Measurements from ENCODE around the gene ZBTB17. TPM values are rescaled to one million over a fixed set of nuclear protein-coding genes. Genes with fewer than 3 reads are reported as not detected.

Gene ZBTB17
- total RNA-seq, 1 experiment from 2014 or later, result 32.0 TPM

- TF ChIP-seq ZNF532 (CRISPR knock-in tag; IDR thresholded peaks at IDR 0.05; ENCODE audit: borderline replicate concordance), result no peak
- TF ChIP-seq MAX (CRISPR knock-in tag; IDR thresholded peaks at IDR 0.05), result no peak
- no peak for TF ChIP-seq ZNF416 (CRISPR knock-in tag; IDR thresholded peaks at IDR 0.05)
- TF ChIP-seq ERG (CRISPR knock-in tag; IDR thresholded peaks at IDR 0.05), result no peak
- TF ChIP-seq ZNF138 (CRISPR knock-in tag; conservative IDR thresholded peaks at IDR 0.05), result no peak
- no peak for TF ChIP-seq CDX4 (CRISPR knock-in tag; IDR thresholded peaks at IDR 0.05; ENCODE audit: borderline replicate concordance)
- no peak for TF ChIP-seq ZNF396 (CRISPR knock-in tag; IDR thresholded peaks at IDR 0.05; ENCODE audit: borderline replicate concordance)
Measured at GRCh38 chr1:15972409-15972808, 3.5 kb downstream of the ZBTB17 start (continued).

GRCh38 chr1:15970911-15971310, 5.0 kb downstream of the ZBTB17 start:
- Mint-ChIP-seq H3K9me3 (peaks cover 12% of the 10 kb centered on the region), H3K4me3 (no peak overlapping the region), H3K36me3 (peaks cover 41% of the 10 kb centered on the region), H3K27ac (no peak overlapping the region), H3K27me3 (ENCODE audit: low read depth) (no peaks in the 10 kb centered on the region), H3K4me1 (peaks cover 6% of the 10 kb centered on the region)
- POLR2A ChIA-PET, result no interaction called here
- no peak for DNase-seq (ENCODE audit: low spot score)
- CTCF ChIA-PET, result interaction anchor here (0.8 to 1.0 kb wide), 2 partner anchors 11 to 13 kb away, joined by 3 to 4 read pairs; no protein-coding TSS in a partner anchor
- no peak for ATAC-seq
- TF ChIP-seq ZNF423 (CRISPR knock-in tag; IDR thresholded peaks at IDR 0.05) (no peak), MXD4 (CRISPR knock-in tag; IDR thresholded peaks at IDR 0.05; ENCODE audit: borderline replicate concordance) (no peak), ZNF138 (CRISPR knock-in tag; conservative IDR thresholded peaks at IDR 0.05) (no peak), EMX1 (CRISPR knock-in tag; IDR thresholded peaks at IDR 0.05) (no peak), ZMAT4 (CRISPR knock-in tag; IDR thresholded peaks at IDR 0.05) (no peak), GTF2I (CRISPR knock-in tag; conservative IDR thresholded peaks at IDR 0.05) (no peak), IRF1 (CRISPR knock-in tag; IDR thresholded peaks at IDR 0.05) (no peak), PRDM15 (CRISPR knock-in tag; IDR thresholded peaks at IDR 0.05) (no peak), ZNF425 (CRISPR knock-in tag; conservative IDR thresholded peaks at IDR 0.05) (no peak), TP53 (CRISPR knock-in tag; IDR thresholded peaks at IDR 0.05) (no peak), IRF2 (CRISPR knock-in tag; IDR thresholded peaks at IDR 0.05; ENCODE audit: borderline replicate concordance, low read depth) (no peak), RORB (CRISPR knock-in tag; IDR thresholded peaks at IDR 0.05) (no peak), FOXP1 (CRISPR knock-in tag; IDR thresholded peaks at IDR 0.05; ENCODE audit: borderline replicate concordance) (no peak), GABPB1 (CRISPR knock-in tag; IDR thresholded peaks at IDR 0.05) (no peak), ATF6 (CRISPR knock-in tag; IDR thresholded peaks at IDR 0.05) (no peak)

Data from WTC11 (cell line).